NCI-H128 (cell line): ENCODE data around the gene RALGAPA1.

Experiments used
- DNase-seq: peaks from one replicate; lab custom pipeline; 2025; ENCODE audit not compliant: unreplicated experiment; lab: John Stamatoyannopoulos, UW

Gene RALGAPA1

DNA sequence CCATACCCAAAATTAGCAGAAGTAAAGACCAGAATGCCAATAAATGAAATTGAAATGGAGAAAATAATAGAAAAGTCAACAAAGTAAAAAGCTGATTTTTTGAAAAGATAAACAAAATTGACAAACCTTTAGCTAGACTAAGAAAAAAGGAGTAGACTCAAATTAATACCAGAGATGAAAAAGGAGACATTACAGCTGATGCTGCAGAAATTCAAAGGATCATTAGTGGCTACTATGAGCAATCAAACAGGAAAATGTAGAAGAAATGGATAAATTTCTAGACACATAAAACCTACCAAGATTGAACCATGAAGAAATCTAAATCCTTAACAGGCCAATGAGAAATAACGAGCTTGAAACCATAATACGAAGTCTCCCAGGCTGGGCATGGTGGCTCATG lies 309.9 kb downstream of the RALGAPA1 start:
- no peak for DNase-seq

DNA sequence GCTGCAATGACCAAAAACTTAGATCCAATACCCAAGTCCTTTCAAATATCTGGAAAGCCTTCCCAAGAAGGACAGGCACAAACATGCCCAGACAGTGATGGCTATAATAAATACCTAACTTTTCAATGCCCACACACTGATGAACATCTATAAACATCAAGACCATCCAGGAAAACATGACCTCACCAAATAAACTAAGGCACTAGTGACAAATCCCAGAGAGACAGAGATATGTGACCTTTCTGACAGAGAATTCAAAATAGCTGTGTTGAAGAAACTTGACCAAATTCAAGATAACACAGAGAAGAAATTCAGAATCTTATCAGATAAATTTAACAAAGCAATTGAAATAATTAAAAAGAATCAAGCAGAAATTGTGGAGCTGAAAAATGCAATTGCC lies 313.8 kb downstream of the RALGAPA1 start:
- DNase-seq = no peak

DNA sequence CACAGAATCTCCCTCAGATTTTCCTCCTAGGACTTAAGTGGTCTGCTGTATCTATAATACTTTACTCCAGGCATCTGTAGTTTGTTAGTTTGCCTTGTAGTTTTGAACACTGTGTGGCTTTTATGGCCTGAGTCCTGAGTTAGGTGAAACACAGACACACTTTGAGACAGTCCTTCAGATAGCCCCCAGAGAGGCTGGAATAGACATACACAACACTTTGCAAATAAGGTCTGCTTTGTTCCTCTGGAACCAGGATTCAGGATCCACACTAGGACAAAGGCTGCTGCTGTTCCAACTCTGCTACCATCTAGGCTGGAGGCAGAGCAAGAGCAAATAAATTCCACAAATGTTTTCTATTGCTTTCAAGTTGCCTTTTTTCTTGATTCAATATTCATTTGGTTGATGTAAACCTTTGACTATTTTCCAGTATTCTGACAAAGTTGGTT lies 316.5 kb downstream of the RALGAPA1 start:
- no peak for DNase-seq
